Gastroesophageal sphincter (tissue), 3 donors: ENCODE measurements around the gene DAPK1.

ENCODE experiments used
- CTCF ChIP-seq, 4 experiments: fragments of 200-600 bp in 2 of 4; fragments of 450-650 bp in 2 of 4; sonication (generic) in 1 of 4; IDR thresholded peaks; one replicate each; pipeline ENCODE4 v1.5.1; 2017 to 2019; ENCODE audit warnings: antibody characterized with exemption in 4 of 4, mild to moderate bottlenecking in 2 of 4, moderate library complexity in 2 of 4
- POLR2A ChIP-seq, 2 donors: fragments of 450-650 bp; IDR thresholded peaks; one replicate each; pipeline ENCODE4 v1.6.1; 2017; ENCODE audit warnings: antibody characterized with exemption in 2 of 2, mild to moderate bottlenecking in 2 of 2, moderate library complexity in 1 of 2

GRCh38 chr9:87751423-87751822 is 253.8 kb downstream of the DAPK1 start:
- TF ChIP-seq CTCF (IDR thresholded peaks at IDR 0.05): no peak
- no peak for TF ChIP-seq POLR2A (IDR thresholded peaks at IDR 0.05)
